Panc1 (cell line): ENCODE measurements around the gene CNTRL. TPM values are rescaled to one million over a fixed set of nuclear protein-coding genes. Genes with fewer than 3 reads are reported as not detected.

Source experiments
- ATAC-seq: fragments of 200-7000 bp; cut with Tn5 transposase; 2 replicates; pipeline ENCODE4 v1.9.1; 2020; ENCODE audit warnings: mild to moderate bottlenecking, moderate library complexity
- BruUV-seq: library from RNA; stranded (reverse); fragments of 400-500 nt; replicated peaks from 2 replicates; lab custom pipeline; 2021; lab: Mats Ljungman, UMichigan
- CTCF ChIA-PET: fragments of 300-600 bp; sonication (Branson Sonifier 250); formaldehyde crosslinking; loops from one replicate; lab custom pipeline; 2022; ENCODE audit warnings: antibody characterized with exemption; lab: Charles Lee
- POLR2A ChIA-PET: fragments of 300-600 bp; sonication (Branson Sonifier 250); formaldehyde crosslinking; loops from one replicate; lab custom pipeline; 2022; ENCODE audit warnings: antibody characterized with exemption; lab: Charles Lee
- DNase-seq: peaks from one replicate; pipeline ENCODE4 v3.0.0-alpha.2; 2010; ENCODE audit warnings: low read depth, low spot score
- H3K27ac ChIP-seq: 2 replicates; pipeline ENCODE4 v1.5.1; 2011; ENCODE audit warnings: mild to moderate bottlenecking, low read length, inconsistent platforms
- H3K27me3 ChIP-seq: fragments of 200-500 bp; sonication (Bioruptor generic); 2 replicates; pipeline ENCODE4 v1.6.0; 2014; ENCODE audit warnings: low read length, inconsistent platforms; ENCODE audit not compliant: control insufficient read depth, insufficient read depth
- H3K36me3 ChIP-seq: fragments of 200-500 bp; sonication (Bioruptor generic); 2 replicates; pipeline ENCODE4 v1.5.1; 2014; ENCODE audit warnings: inconsistent platforms, mild to moderate bottlenecking, low read length, moderate library complexity; ENCODE audit not compliant: control insufficient read depth, insufficient read depth
- H3K4me1 ChIP-seq: 2 replicates; pipeline ENCODE4 v1.5.1; 2011; ENCODE audit warnings: inconsistent platforms, mild to moderate bottlenecking, low read length, moderate library complexity; ENCODE audit not compliant: control insufficient read depth, insufficient read depth
- H3K4me3 ChIP-seq, 2 experiments: 2 replicates each; pipeline ENCODE4 v1.5.1; 2011 to 2012; ENCODE audit warnings: low read depth in 2 of 2, low read length in 2 of 2, mild to moderate bottlenecking in 2 of 2, inconsistent platforms in 1 of 2, moderate library complexity in 1 of 2
- H3K9me3 ChIP-seq: fragments of 200-500 bp; sonication (Bioruptor generic); 2 replicates; pipeline ENCODE4 v1.5.1; 2014; ENCODE audit warnings: low read depth, mild to moderate bottlenecking, inconsistent platforms, low read length, moderate library complexity; ENCODE audit not compliant: control insufficient read depth, insufficient read depth
- POLR2AphosphoS5 ChIP-seq: IDR thresholded peaks from 2 replicates; pipeline ENCODE4 v1.6.1; 2012; ENCODE audit warnings: mild to moderate bottlenecking, low read depth, low read length, moderate library complexity
- SIN3A ChIP-seq: IDR thresholded peaks from 2 replicates; pipeline ENCODE4 v1.6.1; 2012; ENCODE audit warnings: low read depth, mild to moderate bottlenecking, low read length, moderate library complexity, borderline replicate concordance; ENCODE audit not compliant: insufficient read depth
- TCF7L2 ChIP-seq: IDR thresholded peaks from 2 replicates; pipeline ENCODE4 v1.6.1; 2011; ENCODE audit warnings: mild to moderate bottlenecking, low read depth, low read length, inconsistent platforms
- in situ Hi-C: cut with HindIII; loops from 2 replicates; pipeline ENCODE4 v1.10.0; 2016; ENCODE audit warnings: low sequenced_read_pairs, low pct_unique_long_range_greater_than_20kb
- intact Hi-C: fragments of 100-400 bp; cut with micrococcal nuclease; formaldehyde crosslinking; loops from one replicate; pipeline ENCODE4 v1.10.0; 2022; ENCODE audit not compliant: unreplicated experiment
- total RNA-seq: library from RNA; stranded (reverse); gene quantifications from one replicate; pipeline ENCODE4 v1.2.1, GENCODE V29; 2021; ENCODE audit not compliant: unreplicated experiment
- TF ChIP-seq, protein P1 (sequence below), 2 experiments: IDR thresholded peaks; 2 replicates each; pipeline ENCODE4 v1.6.1; 2011 to 2012; ENCODE audit warnings: low read depth in 2 of 2, control low read depth in 1 of 2, low read length in 1 of 2, mild to moderate bottlenecking in 1 of 2, moderate library complexity in 1 of 2; ENCODE audit not compliant: insufficient read depth in 1 of 2
- TF ChIP-seq, protein P2 (sequence below): fragments of 450-650 bp; IDR thresholded peaks from 2 replicates; pipeline ENCODE4 v1.5.1; 2017; ENCODE audit warnings: mild to moderate bottlenecking

Gene CNTRL
- total RNA-seq, 1 experiment from 2014 or later = 11.5 TPM

DNA sequence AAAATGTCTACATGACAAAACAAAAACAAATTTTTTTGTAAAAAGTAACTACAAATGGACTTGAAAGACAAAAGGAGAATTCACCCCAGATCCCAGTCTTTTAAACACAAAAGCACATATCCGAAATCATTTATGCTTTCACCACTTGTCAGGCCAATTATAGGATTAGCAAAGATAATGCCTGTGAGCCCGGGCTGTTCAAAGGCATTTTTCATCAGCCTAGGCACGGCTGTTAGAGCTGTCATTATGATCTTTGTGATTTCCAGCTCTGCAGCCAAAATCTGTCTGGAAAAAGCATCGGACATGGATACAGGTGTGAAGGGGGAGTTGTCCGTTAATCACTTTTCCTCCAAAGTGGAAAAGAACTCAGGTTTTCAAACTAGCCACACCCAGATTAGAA, 150.5 kb downstream of the CNTRL start:
- Histone ChIP-seq H3K27me3 (no peaks in the 10 kb centered on the region), H3K27ac (no peak overlapping the region), H3K36me3 (no peaks in the 10 kb centered on the region), H3K4me1 (no peaks in the 10 kb centered on the region; the same call in 1 of the 2 replicates), H3K4me3 (no peak overlapping the region), H3K9me3 (no peaks in the 10 kb centered on the region)
- TF ChIP-seq SIN3A (no peak), POLR2AphosphoS5 (no peak), TCF7L2 (no peak)
- TF ChIP-seq, protein P1, sequence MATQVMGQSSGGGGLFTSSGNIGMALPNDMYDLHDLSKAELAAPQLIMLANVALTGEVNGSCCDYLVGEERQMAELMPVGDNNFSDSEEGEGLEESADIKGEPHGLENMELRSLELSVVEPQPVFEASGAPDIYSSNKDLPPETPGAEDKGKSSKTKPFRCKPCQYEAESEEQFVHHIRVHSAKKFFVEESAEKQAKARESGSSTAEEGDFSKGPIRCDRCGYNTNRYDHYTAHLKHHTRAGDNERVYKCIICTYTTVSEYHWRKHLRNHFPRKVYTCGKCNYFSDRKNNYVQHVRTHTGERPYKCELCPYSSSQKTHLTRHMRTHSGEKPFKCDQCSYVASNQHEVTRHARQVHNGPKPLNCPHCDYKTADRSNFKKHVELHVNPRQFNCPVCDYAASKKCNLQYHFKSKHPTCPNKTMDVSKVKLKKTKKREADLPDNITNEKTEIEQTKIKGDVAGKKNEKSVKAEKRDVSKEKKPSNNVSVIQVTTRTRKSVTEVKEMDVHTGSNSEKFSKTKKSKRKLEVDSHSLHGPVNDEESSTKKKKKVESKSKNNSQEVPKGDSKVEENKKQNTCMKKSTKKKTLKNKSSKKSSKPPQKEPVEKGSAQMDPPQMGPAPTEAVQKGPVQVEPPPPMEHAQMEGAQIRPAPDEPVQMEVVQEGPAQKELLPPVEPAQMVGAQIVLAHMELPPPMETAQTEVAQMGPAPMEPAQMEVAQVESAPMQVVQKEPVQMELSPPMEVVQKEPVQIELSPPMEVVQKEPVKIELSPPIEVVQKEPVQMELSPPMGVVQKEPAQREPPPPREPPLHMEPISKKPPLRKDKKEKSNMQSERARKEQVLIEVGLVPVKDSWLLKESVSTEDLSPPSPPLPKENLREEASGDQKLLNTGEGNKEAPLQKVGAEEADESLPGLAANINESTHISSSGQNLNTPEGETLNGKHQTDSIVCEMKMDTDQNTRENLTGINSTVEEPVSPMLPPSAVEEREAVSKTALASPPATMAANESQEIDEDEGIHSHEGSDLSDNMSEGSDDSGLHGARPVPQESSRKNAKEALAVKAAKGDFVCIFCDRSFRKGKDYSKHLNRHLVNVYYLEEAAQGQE (IDR thresholded peaks at IDR 0.05; ENCODE audit: insufficient read depth in 1 of 2, low read depth in 2 of 2, low read length in 1 of 2) = no peak
- TF ChIP-seq, protein P2, sequence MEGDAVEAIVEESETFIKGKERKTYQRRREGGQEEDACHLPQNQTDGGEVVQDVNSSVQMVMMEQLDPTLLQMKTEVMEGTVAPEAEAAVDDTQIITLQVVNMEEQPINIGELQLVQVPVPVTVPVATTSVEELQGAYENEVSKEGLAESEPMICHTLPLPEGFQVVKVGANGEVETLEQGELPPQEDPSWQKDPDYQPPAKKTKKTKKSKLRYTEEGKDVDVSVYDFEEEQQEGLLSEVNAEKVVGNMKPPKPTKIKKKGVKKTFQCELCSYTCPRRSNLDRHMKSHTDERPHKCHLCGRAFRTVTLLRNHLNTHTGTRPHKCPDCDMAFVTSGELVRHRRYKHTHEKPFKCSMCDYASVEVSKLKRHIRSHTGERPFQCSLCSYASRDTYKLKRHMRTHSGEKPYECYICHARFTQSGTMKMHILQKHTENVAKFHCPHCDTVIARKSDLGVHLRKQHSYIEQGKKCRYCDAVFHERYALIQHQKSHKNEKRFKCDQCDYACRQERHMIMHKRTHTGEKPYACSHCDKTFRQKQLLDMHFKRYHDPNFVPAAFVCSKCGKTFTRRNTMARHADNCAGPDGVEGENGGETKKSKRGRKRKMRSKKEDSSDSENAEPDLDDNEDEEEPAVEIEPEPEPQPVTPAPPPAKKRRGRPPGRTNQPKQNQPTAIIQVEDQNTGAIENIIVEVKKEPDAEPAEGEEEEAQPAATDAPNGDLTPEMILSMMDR = no peak
- in situ Hi-C loops (no loop called here), intact Hi-C loops (no loop called here)
- ChIA-PET CTCF (no interaction called here), POLR2A (interaction anchor here (0.6 kb wide), 1 partner anchor 201 kb away, joined by 8 read pairs; no protein-coding TSS in a partner anchor)
- no peak for DNase-seq
- ATAC-seq = no peak
- BruUV-seq = no TSS peak

DNA sequence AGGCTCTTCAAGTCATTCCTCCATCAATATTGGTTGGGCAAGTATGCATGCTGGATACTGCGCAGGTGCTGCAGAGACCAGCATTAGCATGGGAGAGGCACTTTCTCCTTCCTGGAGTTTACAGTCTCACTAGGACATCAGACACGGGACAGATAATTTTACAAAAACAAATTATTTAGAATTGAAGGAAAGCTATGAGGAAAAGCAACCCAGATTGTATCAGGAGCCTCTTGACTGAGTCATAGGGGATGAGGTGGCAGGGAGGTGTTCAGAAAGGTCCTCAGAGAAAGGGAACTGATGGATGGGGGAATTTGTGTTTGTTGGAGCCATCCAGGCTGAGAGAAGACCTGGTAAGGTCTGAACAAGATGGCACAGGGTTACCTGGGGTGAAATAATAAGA, 151.4 kb downstream of the CNTRL start:
- no peak overlapping the region for H3K4me3 ChIP-seq
- no peaks in the 10 kb centered on the region for H3K9me3 ChIP-seq
- ChIA-PET POLR2A (no interaction called here), CTCF (no interaction called here)
- no peak overlapping the region for H3K27ac ChIP-seq
- no TSS peak for BruUV-seq
- no peaks in the 10 kb centered on the region for H3K27me3 ChIP-seq
- no peak for DNase-seq
- no peak for ATAC-seq
- in situ Hi-C loops = no loop called here
- no peak for TF ChIP-seq POLR2AphosphoS5
- TF ChIP-seq, protein P1 (IDR thresholded peaks at IDR 0.05; ENCODE audit: insufficient read depth in 1 of 2, low read depth in 2 of 2, low read length in 1 of 2) = no peak
- no peak for TF ChIP-seq SIN3A
- no peak for TF ChIP-seq TCF7L2
- TF ChIP-seq, protein P2 = no peak
- intact Hi-C loops = no loop called here
- H3K36me3 ChIP-seq = no peaks in the 10 kb centered on the region
- no peaks in the 10 kb centered on the region; the same call in 1 of the 2 replicates for H3K4me1 ChIP-seq

Other genes with a start within 250 kb of the CNTRL start
- gene PSMD5, start 232.0 kb upstream of the CNTRL start, total RNA-seq = 53.0 TPM
- 91.1 TPM for gene PHF19, start 197.8 kb upstream of the CNTRL start, total RNA-seq
- 4.7 TPM for gene TRAF1, start 148.2 kb upstream of the CNTRL start, total RNA-seq
- gene C5, start 24.7 kb upstream of the CNTRL start, total RNA-seq = 1.6 TPM
- gene RAB14, start 126.9 kb downstream of the CNTRL start, total RNA-seq = 42.7 TPM
- gene GSN, start 193.2 kb downstream of the CNTRL start, total RNA-seq = 278 TPM